ENCODE data around the gene EMC8. TPM values are rescaled to one million over a fixed set of nuclear protein-coding genes. Genes with fewer than 3 reads are reported as not detected.

The EMC8 gene
- total RNA-seq, 1 donor from 2014 or later: 21.9 TPM

DNA sequence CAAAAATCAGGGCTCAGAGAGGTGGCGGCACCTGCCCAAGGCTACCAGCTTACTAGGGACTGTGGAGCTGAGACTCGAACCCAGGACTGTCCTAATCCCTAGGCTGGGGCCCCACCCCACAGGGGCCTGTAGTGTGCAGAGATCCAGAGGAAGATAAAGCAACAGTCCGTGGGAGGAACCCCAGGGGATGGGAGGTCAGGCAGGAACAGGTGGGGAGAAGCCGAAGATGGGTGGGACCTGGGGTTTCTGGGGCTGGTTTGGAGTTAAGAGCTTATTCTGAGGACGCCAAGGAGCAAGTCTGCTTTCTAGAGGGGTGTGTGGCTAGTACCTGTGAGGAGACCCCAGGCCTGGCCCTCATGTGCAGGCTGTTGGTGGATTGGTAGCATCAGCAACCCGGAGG is 63.4 kb downstream of the EMC8 start:
- intact Hi-C loops (cut with DNase I): no loop called here
- H3K36me3 ChIP-seq: no peaks in the 10 kb centered on the region
- TF ChIP-seq, protein P1, sequence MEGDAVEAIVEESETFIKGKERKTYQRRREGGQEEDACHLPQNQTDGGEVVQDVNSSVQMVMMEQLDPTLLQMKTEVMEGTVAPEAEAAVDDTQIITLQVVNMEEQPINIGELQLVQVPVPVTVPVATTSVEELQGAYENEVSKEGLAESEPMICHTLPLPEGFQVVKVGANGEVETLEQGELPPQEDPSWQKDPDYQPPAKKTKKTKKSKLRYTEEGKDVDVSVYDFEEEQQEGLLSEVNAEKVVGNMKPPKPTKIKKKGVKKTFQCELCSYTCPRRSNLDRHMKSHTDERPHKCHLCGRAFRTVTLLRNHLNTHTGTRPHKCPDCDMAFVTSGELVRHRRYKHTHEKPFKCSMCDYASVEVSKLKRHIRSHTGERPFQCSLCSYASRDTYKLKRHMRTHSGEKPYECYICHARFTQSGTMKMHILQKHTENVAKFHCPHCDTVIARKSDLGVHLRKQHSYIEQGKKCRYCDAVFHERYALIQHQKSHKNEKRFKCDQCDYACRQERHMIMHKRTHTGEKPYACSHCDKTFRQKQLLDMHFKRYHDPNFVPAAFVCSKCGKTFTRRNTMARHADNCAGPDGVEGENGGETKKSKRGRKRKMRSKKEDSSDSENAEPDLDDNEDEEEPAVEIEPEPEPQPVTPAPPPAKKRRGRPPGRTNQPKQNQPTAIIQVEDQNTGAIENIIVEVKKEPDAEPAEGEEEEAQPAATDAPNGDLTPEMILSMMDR (IDR thresholded peaks at IDR 0.05): no peak
- H3K27ac ChIP-seq: no peak overlapping the region
- no peaks in the 10 kb centered on the region for H3K4me1 ChIP-seq
- DNase-seq (no peak), ATAC-seq (no peak)
- no peaks in the 10 kb centered on the region for H3K27me3 ChIP-seq (ENCODE audit: low read depth)
- H3K4me3 ChIP-seq: no peak overlapping the region
- no peaks in the 10 kb centered on the region for H3K9me3 ChIP-seq

- TF ChIP-seq, protein P1 (IDR thresholded peaks at IDR 0.05): no peak
- ATAC-seq: peak in 1 of 2 donors; percentile 29
- H3K36me3 ChIP-seq: no peaks in the 10 kb centered on the region
Measured at GRCh38 chr16:85735225-85735635, 64.1 kb downstream of the EMC8 start.

DNA sequence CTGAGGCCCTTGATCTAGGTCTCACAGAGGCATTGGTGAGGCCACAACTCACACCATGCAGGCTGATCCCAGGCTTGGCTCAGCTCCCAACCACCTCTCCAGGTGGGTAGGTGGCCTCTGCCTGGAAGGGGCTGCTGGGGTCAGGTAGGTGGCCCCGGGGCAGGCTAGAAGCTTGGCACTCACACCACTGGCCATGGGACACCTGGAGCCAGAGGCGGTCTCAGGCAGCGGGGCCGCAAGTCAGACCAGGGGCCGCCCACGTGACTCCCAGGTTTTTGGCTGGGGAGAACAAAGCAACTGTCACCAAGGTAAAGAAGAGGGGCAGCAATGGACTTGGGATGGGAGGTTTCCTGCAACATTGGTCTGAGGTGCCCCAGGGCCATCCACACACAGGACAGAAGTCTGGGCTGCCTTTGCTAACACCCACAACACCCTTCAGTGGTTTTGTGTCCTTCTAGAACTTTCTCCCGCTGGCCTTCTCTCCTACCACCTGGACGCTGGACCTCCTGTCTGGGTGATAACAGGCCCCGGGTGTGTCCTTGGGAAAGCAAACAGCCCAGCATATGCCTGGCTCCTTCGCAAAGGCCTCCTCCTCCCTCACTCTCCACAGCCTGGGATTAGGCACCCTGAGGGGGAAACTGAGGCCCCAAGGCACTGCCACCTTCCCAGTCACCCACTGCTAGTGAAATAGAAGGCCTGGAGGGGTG is 64.9 kb downstream of the EMC8 start:
- no peaks in the 10 kb centered on the region for H3K36me3 ChIP-seq
- H3K4me1 ChIP-seq: no peaks in the 10 kb centered on the region
- intact Hi-C loops (cut with DNase I): no loop called here
- TF ChIP-seq, protein P1 (IDR thresholded peaks at IDR 0.05): no peak
- no peaks in the 10 kb centered on the region for H3K27me3 ChIP-seq (ENCODE audit: low read depth)
- ATAC-seq (no peak), DNase-seq (no peak)
- H3K4me3 ChIP-seq: no peak overlapping the region
- H3K9me3 ChIP-seq: no peaks in the 10 kb centered on the region
- no peak overlapping the region for H3K27ac ChIP-seq

More at GRCh38 chr16:85735225-85735635, 64.1 kb downstream of the EMC8 start:
- Histone ChIP-seq H3K27me3 (ENCODE audit: low read depth) (no peaks in the 10 kb centered on the region), H3K9me3 (no peaks in the 10 kb centered on the region), H3K4me3 (no peak overlapping the region), H3K4me1 (no peaks in the 10 kb centered on the region), H3K27ac (no peak overlapping the region)
- DNase-seq: no peak
- intact Hi-C loops (cut with DNase I): no loop called here

GRCh38 chr16:85733839-85734170 is 65.5 kb downstream of the EMC8 start:
- Histone ChIP-seq H3K36me3 (no peaks in the 10 kb centered on the region), H3K27ac (no peak overlapping the region), H3K9me3 (no peaks in the 10 kb centered on the region), H3K4me1 (no peaks in the 10 kb centered on the region), H3K27me3 (ENCODE audit: low read depth) (no peaks in the 10 kb centered on the region), H3K4me3 (no peak overlapping the region)
- DNase-seq: no peak
- intact Hi-C loops (cut with DNase I): no loop called here
- ATAC-seq: peak; percentile 26 to 63
- TF ChIP-seq, protein P1 (IDR thresholded peaks at IDR 0.05): no peak

GRCh38 chr16:85733155-85733838 is 66.0 kb downstream of the EMC8 start:
- H3K9me3 ChIP-seq: no peaks in the 10 kb centered on the region
- no peak overlapping the region for H3K27ac ChIP-seq
- TF ChIP-seq, protein P1 (IDR thresholded peaks at IDR 0.05): no peak
- H3K4me3 ChIP-seq: no peak overlapping the region
- no peaks in the 10 kb centered on the region for H3K36me3 ChIP-seq
- ATAC-seq: peak; percentile 54 to 59
- H3K27me3 ChIP-seq (ENCODE audit: low read depth): no peaks in the 10 kb centered on the region
- no peak for DNase-seq
- H3K4me1 ChIP-seq: no peaks in the 10 kb centered on the region
- intact Hi-C loops (cut with DNase I): no loop called here

Measured in lower lobe of right lung (tissue), 2 donors.